ENCODE measurements around the gene PLEKHM3.

PLEKHM3 gene

DNA sequence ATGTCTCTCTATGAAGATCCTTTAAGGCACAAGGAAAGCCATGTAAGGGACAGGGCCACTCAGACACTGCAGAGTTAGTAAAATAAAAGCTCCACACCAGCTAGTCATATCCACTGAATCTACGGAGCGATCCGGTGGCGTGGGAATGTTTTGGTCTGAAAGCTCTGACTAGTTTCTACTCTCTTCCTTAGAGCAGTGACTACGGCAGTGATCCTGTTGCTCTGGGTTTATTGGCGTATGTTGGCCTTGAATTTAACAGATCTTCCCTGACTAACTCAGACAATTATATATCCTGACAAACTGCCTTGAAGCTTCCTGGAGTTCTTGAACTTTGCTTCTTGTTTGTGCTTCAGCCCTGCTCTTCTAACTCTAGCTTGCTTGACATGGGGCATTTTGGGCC, 140.3 kb downstream of the PLEKHM3 start:
- no peak for DNase-seq (ENCODE audit: low read depth)

DNA sequence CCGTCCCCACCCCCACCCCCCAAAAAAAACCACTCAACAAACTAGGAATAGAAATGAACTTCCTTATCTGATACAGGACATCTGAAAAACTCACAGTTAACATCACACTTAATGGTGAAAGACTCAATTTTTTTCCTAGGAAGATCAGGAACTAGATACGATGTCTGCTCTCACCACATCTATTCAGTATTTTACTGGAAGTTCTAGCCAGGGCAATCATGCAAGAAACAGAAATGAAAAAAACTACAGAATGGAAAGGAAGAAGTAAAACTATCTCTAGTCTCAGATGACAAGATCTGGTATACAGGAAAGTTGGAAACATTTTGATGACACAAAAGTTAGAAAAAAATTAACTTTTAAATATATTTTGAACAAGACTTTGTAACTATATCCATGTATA, 141.2 kb downstream of the PLEKHM3 start:
- DNase-seq (ENCODE audit: low read depth): no peak

DNA sequence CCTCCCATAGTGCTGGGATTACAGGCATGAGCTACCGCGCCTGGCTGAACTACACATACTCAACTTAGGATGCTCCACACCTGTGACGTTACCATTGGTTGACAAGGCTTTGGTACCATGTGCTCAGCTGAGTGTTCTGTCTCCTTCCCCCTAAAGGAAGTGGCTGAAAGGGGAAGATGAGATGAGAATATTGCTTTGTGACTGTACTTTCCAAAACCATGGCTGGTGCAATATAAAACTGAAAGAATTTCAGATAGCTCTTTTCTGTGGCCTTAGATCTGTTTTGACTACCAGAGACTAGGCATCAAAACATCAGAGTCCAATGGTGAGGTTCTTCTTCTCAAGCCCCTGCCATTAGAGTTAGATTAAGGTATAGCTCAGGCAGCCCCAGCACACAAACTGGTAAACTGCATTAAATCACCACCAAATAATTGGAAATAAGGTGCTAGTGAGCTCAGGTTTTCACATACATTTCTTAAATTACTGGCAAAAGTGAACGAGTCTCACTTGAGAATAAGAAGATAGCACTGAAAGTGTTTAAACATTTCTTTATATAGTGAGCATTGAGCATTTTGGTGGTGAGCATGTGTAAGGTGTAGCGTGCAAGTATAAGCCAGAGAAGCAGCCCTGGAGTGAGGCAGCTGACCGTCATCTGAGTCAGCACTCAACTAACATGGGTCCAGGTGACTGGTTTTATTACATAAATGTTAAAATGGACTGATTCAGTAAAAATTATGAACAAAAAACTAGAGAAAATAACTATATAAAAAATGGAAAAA, 142.1 kb downstream of the PLEKHM3 start:
- DNase-seq (ENCODE audit: low read depth): no peak

DNA sequence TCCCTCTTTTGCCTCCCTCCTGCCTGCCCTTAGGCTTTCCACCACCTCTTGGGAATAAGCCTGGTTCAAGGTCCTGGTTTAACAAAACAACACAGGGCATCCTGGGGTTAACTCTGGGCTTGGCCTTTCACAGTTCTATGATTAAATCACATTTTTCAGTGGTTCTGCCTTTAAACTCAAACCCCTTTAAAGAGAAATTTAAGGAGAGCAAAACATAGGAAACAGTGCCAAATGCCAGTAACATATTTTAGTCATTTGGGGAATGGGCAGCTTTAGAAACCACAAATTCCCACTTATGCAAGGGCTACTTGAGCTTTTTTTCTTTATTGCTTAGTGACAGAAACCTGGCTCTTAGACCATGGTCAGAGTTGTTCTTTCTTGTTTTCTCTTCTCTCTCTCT, 143.4 kb downstream of the PLEKHM3 start:
- DNase-seq (ENCODE audit: low read depth): no peak

DNA sequence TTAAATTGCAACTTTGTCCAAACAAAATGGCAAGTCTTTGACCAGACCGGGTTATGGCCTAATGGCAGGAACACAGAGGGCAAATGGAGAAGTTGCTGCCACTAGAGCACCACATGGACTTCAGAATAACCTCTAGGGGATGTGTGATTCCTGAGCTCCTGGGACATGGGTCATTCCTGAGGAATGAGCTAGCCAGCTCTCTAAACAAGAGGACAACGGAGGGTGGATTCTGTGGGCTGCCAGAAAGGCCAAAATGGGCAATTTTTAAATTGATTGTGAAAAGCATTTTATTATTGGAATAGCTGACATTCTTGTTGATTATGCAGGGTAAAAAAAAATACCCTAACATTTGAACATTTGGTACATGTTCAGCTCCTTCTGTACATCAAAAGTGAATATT, 145.8 kb downstream of the PLEKHM3 start:
- no peak for DNase-seq (ENCODE audit: low read depth)

DNA sequence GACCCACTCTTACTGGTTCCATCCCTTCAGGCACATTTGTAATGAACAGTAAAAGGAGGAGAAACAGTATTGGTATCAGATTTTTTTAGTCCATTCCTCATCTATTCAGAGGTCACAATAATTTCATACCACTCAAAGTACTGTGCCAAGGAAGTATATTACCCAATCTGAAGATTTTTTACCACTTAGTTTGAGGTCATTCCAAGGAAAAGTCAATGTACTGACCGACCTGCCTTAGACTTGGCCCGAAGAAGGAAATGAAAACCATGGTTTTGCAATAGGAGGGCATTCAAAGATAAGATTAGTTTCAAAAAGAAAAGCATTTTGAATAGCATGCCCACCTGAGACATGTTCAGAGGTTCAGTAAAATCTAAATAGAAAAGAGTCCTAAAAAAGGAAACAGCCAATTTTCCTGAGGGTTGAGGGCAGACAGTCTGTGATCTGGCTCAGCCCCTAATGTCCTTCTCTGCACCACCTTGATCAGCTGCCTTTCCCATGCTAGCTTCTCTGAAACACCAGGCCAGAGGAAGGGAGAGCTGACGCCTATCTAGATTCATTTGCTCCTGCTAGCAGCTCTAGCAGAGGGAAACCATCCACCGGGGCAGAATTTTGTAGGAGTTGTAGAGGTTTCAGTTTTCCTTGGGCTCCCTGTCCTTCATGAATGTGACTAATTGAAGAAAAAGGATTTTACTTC, 148.3 kb downstream of the PLEKHM3 start:
- DNase-seq (ENCODE audit: low read depth): no peak

DNA sequence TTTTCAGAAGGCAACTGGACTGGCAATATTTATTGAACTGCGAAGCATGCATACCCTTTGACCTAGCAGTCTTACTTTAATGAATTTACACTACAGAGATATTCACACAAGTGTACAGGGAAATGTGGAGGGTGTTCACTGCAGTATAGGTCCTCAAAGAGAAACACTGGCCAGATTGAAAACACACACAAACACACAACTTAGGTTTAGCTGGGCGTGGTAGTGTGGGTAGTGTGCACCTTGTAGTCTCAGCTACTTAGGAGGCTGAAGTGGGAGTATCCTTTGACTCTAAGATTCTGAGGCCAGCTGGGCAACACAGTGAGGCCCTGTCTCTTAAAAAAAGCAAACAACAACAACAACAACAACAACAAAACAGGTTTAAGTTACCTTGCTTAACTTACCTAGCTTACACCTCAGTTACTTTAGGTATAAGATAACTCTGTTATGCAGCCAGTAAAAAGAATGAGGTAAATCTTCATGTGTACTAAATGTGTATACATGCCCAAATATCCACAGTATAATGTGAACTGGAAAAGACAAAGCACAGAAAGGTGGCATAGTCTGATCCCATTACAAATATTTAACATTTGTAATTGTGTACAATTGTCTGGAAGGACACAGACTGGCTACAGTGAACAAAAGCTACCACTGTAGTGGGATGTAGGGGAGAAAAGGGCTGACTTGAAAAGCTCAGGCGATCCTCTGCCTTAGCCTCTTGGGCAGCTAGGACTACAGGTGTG, 149.7 kb downstream of the PLEKHM3 start:
- DNase-seq (ENCODE audit: low read depth): no peak

DNA sequence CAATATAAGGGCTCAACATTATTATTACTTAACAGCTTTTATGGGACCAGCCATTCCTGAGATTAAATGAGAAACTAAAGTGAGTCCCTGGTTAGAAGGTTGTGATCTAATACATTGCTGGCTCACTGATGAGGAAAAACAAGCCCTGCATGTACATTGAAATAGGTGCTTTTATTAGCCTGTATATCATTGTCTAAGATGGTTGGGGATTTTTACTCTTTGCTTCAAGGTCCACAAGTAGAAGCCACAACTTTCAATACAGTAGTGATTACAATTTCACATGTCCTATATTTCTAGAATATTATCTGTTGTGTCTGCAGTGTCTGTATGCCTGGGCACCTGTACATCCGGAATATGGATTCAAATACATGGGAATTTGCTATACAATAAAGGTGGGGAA, 151.5 kb downstream of the PLEKHM3 start:
- DNase-seq (ENCODE audit: low read depth): no peak

DNA sequence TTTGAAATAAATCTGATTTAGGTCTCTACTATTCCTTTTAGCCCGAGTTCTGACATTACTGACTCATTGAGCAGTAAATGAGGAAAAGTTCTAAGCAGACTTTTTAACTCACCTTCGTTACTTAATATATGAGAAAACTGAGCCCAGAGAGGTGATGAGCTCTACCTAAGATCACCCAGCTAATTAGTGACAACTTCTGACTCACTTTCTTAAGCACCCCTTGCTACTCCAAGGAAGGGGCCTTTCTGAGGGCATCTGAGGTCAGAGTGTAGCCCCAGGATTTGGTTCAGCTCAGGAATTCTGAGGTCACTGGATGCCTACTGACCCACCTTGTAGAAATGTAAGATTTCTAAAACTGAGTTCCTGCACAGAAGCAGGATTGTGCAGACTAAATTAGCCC, 153.4 kb downstream of the PLEKHM3 start:
- DNase-seq (ENCODE audit: low read depth): no peak

DNA sequence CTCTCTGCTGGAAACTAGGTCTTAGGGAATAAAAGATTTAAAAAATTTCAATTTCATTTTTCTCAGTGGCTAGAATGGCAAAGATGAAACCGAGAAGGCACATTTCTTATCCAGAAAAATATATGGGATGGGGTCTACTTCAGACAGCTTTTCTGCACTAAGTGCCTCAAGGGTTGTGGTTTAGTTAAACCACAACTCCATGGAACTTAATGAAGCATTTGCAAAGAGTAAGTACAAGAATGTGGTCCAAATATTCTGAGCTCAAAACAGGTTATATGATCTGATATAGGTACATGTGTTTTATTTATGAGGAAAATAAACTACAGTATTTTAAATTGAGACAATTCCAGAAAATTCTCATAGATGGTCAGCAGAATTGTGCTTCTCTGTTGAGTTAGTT, 153.8 kb downstream of the PLEKHM3 start:
- no peak for DNase-seq (ENCODE audit: low read depth)

DNA sequence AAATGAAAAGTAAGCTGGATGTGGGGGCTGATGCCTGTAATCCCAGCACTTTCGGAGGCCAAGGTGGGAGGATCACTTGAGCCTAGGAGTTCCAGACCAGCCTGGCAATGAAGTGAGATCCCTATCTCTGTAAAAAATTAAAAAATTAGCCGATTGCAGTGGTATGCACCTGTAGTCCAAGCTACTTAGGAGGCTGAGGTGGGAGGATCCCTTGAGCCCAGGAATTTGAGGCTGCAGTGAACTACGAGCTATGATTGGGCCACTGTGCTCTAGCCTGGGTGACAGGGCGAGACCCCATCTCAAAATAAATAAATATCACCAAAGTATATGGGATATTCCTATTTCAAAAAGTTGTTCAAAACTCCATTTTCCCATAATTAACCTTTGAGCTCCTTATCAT, 154.5 kb downstream of the PLEKHM3 start:
- DNase-seq (ENCODE audit: low read depth): no peak

DNA sequence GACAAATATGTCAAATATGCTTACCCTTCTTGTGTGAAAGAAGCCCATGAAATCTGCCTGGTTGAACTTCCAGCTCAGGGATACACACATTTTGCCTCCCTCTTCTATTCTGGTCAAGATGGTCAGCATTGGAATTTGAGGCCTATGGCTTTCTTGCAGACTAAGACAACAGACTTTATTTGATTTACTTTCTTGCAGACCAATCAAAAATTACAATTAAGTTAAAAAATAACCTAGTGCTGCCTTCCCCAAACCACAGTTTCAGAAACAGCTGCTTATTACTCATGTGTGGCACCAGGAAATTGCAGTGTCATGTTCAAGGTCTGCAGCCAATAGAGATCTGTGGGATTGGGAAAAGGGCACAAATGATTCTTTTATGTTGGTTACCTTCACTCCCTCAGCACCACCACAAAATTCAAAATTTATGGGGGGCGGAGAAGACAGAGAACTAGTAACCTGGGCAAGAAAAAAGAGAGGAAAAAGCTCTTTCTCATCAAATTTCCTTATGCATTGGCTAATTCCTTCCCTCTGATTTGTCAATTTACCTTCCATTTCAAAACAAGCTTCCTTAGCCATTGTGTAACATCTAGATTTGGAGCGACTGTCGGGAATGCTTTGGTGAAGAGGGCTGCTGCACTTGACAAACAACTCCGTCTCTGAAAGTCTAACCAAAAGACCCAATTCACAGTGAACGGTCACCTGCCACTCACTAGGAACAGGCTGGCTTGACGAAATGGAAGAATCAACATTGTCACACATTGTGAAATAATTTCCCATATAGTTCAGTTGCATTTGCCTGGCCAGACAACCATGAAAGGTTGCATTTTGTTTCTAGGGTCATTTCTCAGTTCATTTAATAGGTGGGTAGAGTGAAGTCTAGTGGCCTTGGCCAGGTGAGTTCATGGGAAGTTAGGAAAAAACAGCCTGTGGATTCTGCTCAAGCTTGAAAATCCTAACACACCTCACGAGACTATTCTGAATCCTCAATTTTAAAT, 155.2 kb downstream of the PLEKHM3 start:
- no peak for DNase-seq (ENCODE audit: low read depth)

DNA sequence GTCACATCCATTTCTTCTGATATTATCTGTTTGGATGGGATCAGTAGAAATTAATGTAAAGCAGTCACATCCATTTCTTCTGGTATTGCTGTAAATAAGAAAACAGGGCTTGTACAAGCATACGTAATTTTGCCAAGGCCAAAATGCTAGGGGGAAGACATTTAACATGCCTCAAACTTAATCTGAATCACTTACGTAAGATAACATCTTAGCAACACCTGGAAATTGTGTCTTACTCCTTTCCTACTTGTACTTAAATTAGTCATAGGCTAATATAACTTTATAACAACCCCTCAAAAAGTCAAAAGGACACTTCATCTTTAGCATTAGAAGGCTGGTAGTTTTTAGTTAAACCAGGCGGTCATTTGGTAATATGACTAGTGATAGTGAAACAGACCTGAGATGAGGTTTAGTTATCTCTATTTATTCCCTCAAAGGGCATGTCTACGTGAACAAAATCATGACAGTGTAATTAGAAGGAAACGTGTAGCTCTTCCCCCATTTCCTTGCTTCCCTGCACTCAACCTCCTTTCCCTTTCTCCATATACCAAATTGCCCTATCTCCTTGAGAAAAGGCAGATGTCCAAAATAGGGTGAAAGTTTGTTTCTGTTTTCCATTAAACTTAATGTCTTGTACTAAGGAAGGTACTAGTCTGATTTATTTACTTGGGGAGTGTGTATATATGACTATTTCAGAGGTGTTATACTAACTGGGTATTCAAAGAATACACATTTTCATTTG, 156.3 kb downstream of the PLEKHM3 start:
- DNase-seq (ENCODE audit: low read depth): no peak

DNA sequence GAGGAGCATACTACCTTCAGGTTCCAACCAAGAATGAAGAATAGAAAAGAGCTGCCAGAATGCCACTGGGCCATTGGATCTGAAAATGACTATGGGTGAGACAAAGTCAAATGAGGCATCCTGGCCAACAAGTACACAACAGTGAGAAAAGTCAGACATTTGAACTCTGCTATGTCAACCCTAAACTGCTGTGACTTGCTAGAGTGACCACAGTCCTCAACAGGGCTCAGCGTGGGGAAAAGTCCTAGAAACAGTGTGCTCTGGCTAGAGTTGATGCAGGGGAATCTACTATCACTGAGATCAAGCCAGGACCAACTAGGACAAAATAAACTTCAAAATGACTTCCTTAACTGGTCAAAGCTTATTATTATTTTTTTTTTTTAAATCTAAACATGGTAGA, 157.4 kb downstream of the PLEKHM3 start:
- DNase-seq (ENCODE audit: low read depth): no peak

DNA sequence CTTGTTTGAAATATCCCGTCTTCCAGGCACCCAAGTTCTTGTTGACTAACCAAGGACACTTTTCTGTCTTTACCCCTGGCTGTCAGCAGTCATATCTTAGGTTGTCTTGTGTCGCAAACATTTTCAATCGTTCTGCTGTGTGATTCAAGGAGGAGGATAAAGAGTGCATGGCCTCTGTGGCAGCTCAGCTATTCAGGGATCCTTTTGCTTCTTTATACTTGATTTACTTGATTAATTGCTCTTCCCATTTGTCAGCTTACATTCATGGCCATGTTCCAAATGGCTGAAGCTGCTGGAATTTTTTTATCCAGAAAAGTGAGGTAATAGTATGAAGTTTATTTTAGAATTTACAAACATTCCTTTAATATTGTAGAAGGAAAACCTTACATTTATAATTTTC, 158.3 kb downstream of the PLEKHM3 start:
- DNase-seq (ENCODE audit: low read depth): no peak

DNA sequence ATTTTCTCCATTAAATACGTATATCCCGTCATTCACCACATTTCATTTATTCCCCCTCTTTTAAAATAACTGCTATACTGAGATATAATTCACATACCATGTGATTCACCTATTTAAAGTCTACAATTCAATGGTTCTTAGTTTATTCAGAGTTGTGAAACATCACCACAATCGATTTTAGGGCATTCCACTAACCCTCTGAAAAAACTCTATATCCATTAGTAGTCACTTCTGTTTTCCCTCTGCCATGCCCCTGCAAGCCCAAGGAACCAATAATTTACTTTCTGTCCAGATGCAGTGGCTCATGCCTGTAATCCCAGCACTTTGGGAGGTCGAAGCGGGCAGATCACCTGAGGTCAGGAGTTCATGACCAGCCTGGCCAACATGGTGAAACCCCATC, 160.1 kb downstream of the PLEKHM3 start:
- DNase-seq (ENCODE audit: low read depth): no peak

DNA sequence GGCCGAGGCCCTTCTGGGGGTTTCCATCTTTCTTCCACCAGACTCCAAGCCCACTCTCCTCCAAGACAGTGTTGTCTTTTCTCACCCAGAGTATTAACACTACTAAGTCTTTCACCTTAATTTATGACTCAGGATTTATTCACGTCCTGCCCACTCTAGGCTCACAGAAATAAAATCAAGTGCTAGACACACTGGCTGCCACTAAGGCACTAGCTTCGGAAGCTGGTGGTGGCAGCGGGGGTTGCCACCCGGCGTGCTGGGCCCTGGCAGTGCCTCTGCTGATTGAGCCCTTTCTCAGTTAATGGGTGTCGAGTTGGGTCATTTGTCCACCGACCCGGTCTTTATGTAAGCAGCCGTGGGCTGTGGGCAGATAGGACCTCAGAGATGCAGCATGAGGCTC, 162.0 kb downstream of the PLEKHM3 start:
- no peak for DNase-seq (ENCODE audit: low read depth)

DNA sequence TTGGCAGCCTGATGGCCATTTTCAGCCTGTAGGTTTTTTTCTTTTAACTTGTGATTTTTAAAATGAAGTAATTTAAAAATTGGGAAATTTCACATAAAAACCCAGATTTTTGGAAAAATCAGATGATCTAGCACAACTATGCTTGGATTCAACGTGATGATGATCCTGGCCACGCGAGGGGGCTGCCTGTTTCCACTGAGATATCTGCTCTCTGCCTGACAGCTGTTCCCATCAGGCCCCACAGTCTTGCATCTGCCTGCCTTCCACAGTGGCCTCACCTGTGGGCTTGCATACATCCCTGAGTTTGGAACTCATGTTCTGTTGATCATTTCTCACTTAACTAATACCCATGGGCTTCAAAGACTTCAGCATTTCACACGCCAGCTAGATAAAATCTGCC, 163.5 kb downstream of the PLEKHM3 start:
- no peak for DNase-seq (ENCODE audit: low read depth)

DNA sequence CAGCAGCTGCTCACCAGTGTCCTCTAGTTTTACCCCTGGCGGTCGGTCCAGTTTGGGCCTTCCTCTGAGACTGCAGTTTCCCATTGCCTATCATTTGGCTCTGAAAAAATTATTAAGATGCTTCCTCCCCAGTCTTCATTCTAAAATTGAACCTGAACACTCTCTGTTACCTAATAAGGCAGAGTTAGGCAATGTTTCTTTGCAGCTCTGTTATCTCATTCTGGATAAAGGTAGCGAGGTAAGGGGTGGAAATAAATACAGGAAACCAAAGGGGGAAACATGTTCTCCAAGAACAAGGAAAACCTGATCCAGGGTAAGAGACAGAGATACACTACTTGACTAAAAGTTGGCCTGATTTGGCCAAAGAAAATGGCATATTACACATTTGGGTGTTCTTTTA, 164.6 kb downstream of the PLEKHM3 start:
- DNase-seq (ENCODE audit: low read depth): no peak

DNA sequence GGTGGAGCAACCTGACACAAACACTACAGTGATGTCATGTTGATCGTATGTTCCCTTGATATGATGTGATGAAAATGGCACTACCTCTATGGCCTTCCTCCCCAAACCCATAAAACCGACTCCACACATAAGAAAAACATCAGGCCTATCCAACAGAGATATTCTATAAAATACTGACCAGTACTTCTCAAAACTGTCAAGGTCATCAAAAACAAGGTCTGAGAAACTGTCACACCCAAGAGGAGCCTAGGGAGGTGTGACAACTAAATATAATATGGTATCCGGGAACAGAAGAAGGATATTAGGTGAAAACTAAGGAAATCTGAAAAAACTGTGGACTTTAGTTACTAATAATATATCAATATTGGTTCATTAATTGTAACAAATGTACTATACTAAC, 169.7 kb downstream of the PLEKHM3 start:
- DNase-seq (ENCODE audit: low read depth): no peak

Measured in stimulated activated CD8-positive, alpha-beta memory T cell treated with anti-CD3 and anti-CD28 coated beads, Interleukin-12 subunit alpha, Interleukin-12 subunit beta, amount 100 ng/mL, for 1 hour (primary cell).